Measurements from ENCODE around the gene CNOT8.

The CNOT8 gene

DNA sequence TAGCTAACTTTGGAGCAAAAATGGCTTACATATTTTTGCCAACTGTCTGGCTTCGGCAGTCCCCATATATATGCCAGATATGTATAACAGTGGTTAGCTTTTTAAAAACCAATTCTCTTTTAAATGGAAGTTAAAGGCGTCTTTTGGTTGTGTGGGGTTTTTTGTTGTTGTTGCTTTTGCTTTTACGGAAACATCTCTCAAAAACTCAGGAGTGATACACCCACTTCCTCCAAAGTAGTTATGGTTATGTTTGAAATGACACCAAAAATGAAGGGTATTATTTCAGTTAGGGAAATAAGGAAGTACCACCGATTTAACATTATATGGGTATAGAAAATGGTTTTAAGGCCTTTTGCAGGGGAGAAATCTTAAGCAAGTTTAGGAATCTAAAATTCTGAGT is 2.3 kb downstream of the CNOT8 start:
- H3K79me2 ChIP-seq = peaks cover 34% of the 10 kb centered on the region
- H3K9ac ChIP-seq = no peak overlapping the region

GRCh38 chr5:154861946-154862345 is 3.5 kb downstream of the CNOT8 start:
- peaks cover 10% of the 10 kb centered on the region for H3K4me1 ChIP-seq
- no peak overlapping the region for H3K4me2 ChIP-seq (ENCODE audit: low read length)
- no peak for TF ChIP-seq CTCF (IDR thresholded peaks at IDR 0.05)
- H2AFZ ChIP-seq = no peak overlapping the region
- peaks cover 3% of the 10 kb centered on the region for H3K36me3 ChIP-seq (ENCODE audit: control insufficient read depth, insufficient read depth, low read length)
- H3K27me3 ChIP-seq (ENCODE audit: control insufficient read depth, insufficient read depth, low read length) = no peaks in the 10 kb centered on the region
- H3K79me2 ChIP-seq = peaks cover 34% of the 10 kb centered on the region
- no peaks in the 10 kb centered on the region for H3K9me3 ChIP-seq (ENCODE audit: control insufficient read depth, low read length)
- no peak overlapping the region for H3K9ac ChIP-seq
- no peak overlapping the region for H3K27ac ChIP-seq
- no peak overlapping the region for H3K4me3 ChIP-seq (ENCODE audit: low read depth, low read length)

More for the DNA sequence above, 2.3 kb downstream of the CNOT8 start:
- no peaks in the 10 kb centered on the region for H3K27me3 ChIP-seq (ENCODE audit: control insufficient read depth, insufficient read depth, low read length)
- peak overlapping the region; percentile 78 for H3K4me2 ChIP-seq (ENCODE audit: low read length)
- H3K9me3 ChIP-seq (ENCODE audit: control insufficient read depth, low read length) = no peaks in the 10 kb centered on the region
- H3K36me3 ChIP-seq (ENCODE audit: control insufficient read depth, insufficient read depth, low read length) = peaks cover 3% of the 10 kb centered on the region
- peak overlapping the region; percentile 24 for H3K4me3 ChIP-seq (ENCODE audit: low read depth, low read length)
- H2AFZ ChIP-seq = no peak overlapping the region
- H3K27ac ChIP-seq = no peak overlapping the region
- peaks cover 10% of the 10 kb centered on the region for H3K4me1 ChIP-seq
- no peak for TF ChIP-seq CTCF (IDR thresholded peaks at IDR 0.05)

DNA sequence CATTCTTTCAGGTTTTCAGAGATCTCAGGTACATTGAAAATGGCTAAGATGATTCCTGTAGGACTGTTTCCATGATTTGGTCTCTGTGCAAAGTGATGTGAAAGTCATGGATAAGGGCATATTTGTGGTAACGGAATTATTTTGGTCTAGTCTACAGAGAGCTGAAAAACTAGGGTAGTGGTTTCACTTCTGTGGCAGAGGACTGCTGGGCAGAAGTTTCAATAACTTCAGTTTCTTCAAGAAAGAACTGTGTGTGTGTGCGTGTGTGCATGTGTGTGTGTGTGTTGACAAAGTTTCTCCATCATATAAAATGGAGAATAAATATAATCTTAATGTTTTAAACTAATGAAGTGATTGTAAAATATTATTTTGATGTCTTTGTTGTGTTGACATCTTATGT is 4.3 kb downstream of the CNOT8 start:
- Histone ChIP-seq H3K27me3 (ENCODE audit: control insufficient read depth, insufficient read depth, low read length) (no peaks in the 10 kb centered on the region), H3K4me3 (ENCODE audit: low read depth, low read length) (no peak overlapping the region), H3K4me2 (ENCODE audit: low read length) (no peak overlapping the region), H3K9me3 (ENCODE audit: control insufficient read depth, low read length) (no peaks in the 10 kb centered on the region), H3K4me1 (peaks cover 10% of the 10 kb centered on the region), H3K36me3 (ENCODE audit: control insufficient read depth, insufficient read depth, low read length) (peaks cover 3% of the 10 kb centered on the region), H3K79me2 (peaks cover 34% of the 10 kb centered on the region), H3K27ac (no peak overlapping the region), H3K9ac (no peak overlapping the region), H2AFZ (no peak overlapping the region)
- TF ChIP-seq CTCF (IDR thresholded peaks at IDR 0.05) = no peak

DNA sequence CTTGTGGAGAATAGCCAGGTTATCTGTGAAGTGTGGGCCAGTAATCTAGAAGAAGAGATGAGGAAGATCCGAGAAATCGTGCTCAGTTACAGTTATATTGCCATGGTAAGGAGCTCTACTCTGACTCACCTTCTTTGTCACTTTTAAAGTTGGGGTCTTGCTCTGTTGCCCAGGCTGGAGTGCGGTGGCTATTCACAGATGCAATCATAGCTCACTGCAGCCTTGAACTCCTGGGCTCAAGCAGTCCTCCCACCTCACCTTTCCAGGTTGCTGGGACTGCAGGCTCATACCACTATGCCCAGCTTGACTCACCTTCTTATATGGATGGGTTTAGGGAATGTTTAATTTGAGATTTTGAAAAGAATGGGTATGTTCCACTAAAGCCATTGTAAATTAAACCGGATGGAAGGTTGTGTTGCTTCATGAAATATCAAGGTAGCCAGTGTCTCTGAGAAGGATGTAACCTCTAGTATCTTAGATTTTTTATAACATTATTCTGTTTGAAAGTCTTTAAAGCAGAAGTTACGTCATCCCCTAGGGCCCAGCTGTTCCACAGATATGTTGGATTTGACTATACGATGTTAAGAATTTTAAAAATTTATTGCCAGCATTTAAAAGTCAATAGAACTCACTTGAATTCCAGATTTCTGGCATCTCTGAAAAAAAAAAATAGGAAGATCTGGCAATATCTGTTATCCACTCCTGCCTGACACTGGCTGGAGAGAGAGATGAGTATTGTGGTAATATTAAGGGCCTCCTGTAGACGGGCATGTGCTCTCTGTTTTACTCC is 5.1 kb downstream of the CNOT8 start:
- no peak overlapping the region for H3K4me2 ChIP-seq (ENCODE audit: low read length)
- H3K36me3 ChIP-seq (ENCODE audit: control insufficient read depth, insufficient read depth, low read length) = peaks cover 3% of the 10 kb centered on the region
- H3K27me3 ChIP-seq (ENCODE audit: control insufficient read depth, insufficient read depth, low read length) = no peaks in the 10 kb centered on the region
- peaks cover 10% of the 10 kb centered on the region for H3K4me1 ChIP-seq
- no peak overlapping the region for H2AFZ ChIP-seq
- peaks cover 34% of the 10 kb centered on the region for H3K79me2 ChIP-seq
- no peak overlapping the region for H3K9ac ChIP-seq
- no peak overlapping the region for H3K4me3 ChIP-seq (ENCODE audit: low read depth, low read length)
- no peaks in the 10 kb centered on the region for H3K9me3 ChIP-seq (ENCODE audit: control insufficient read depth, low read length)
- no peak for TF ChIP-seq CTCF (IDR thresholded peaks at IDR 0.05)
- H3K27ac ChIP-seq = no peak overlapping the region

Measured in parathyroid adenoma (tissue), 2 donors.